ENCODE data around the gene ZGLP1.

ZGLP1 gene

DNA sequence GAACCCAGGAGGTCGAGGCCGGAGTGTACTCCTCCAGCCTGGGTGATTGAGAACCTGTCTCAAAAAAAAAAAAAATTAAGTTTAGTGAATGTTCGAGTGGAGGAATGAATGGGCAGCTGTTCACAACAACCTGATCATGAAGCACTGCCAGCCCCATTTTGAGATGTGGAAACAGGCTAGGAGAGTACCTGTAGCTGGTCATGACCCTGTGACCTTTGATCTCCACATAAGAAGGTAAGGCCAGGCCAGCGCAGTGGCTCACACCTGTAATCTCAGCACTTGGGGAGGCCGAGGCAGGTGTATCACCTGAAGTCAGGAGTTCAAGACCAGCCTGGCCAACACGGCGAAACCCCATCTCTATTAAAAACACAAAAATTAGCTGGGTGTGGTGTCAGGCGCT lies 16.1 kb upstream of the ZGLP1 start:
- no peak for DNase-seq

DNA sequence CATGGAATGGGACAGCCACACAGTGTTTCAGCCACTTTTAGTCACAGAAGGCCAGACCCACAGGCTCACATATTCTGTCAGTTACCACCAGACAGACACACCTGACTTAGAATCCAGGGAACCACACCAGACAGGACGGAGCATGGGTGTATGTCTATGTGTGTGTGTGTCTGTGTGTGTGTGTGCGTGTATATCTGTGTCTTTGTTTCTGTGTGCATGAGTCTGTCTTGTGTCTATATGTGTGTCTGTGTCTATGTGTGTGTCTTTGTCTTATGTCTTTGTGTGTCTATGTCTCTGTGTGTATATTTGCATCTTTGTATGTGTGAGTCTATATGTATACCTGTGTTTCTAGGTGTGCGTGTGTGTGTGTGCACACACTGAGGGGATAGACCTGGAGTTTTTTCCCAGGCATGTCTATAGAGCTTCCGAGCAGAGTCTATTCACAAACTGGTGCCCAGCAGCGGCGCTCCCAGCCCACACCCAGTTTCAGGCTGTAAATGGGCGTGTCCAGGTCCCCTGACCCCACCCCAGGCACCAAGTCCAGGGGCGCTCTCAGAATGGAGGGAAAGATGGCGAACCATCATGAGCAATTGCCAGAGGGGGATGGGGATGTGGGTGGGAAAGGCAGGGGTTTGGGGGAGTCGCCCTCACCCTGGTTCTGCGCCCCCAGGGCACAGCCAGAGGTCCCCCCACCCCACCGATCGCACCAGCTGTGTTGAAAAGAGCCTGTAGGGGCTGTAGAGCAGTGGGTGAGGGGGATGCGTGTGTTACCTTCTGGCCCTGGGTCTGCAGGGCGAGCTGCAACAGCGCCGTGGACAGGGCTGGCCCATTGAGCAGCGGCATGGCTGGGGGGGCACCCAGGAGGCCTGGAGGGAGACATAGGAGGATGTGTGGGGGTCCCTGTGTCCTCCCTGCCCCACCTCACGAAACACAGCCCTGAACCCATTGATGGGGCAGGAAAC lies 12.5 kb upstream of the ZGLP1 start:
- no peak for DNase-seq

DNA sequence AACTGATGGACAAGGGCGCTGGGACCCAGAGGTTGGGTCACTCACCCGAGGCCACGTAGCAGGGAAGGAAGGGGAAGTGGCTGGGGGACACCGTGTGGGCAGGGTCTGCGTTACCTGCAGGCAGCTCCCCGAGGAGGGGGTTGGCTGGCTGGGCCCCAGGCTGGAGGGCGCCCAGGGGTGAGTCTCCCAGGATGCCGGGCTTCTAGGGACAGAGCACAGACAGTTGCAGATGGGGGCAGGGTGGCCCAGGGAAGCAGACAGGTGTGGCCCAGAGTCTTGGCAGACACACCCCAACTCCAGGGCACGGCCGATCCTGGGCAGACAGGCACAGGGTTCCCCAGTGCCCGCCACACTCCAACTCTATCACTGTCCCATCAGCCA lies 11.8 kb upstream of the ZGLP1 start:
- DNase-seq, result no peak

DNA sequence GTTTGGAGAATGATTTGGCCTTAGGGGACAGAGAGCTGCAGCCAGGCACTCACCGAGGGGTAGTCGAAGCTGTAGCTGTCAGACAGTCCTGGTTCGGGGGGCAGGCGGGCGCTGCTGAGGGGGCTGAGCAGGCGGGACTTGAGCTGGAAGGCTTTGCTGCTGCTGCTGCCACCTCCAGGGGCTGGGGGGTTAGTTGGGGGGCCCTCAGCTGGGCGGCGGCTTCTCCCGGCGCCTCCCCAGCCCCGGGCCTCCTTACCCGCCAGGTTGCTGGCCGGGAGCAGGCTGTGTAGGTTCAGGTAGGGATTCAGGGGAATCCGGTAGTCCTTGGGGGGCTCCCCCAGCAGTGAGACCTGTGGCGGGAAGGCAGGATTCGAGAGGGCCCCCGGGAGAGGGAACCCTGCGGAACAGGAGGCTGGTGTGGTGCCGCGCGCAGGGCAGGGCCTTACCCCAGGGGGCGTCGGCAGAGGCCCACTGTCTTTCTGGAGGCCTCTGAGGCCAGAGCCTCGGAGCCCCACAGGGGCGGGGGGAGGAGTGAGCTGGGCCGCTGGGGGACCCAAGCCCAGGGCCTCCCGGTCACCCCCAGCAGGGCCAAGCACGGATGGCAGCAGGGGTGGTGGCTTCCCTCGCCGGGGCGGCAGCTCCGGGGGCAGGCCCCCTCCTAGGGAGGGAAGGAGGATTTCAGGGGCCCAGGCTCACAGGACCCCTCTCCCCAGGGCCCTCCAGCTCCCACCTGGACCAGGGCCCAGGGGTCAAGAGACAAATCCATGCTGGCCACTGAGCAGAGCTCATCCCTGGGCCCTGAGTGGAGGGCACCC lies 11.2 kb upstream of the ZGLP1 start:
- DNase-seq, result no peak

DNA sequence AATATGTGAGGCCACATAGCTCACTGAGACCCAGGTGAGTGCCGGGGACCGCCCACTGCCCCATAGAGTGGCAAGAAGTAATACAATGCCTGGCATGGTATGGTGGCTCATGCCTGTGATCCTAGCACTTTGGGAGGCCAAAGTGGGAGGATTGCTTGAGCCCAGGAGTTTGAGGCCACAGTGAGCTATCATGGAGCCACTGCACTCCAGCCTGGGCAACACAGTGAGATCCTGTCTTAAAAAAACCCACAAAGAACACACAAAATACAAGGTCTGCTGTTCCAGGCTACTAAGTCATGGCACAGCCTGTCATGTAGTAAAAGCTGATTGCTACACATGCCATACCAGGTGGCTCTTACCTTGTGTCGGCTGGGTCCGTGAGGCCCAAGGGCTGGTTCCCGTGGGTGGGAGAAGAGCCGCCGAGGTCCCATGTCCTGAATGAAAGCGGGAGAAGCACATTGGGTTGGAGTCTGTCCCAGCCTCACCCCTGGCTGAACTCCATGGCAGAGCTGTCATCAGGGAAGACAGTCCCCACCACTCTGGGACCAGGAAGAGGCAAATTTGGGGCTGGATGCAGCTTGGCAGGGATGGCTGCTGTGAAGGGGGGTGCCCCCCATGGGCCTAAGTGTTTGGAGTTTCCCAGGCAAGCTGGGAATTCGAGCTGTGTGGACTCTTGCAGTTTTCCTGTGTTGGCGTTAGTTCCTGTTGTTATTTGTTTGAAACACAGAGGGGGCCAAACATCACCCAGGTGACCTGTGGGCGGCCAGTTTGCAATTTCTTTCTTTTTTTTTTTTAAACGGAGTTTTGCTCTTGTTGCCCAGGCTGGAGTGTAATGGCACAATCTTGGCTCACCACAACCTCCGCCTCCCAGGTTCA lies 9.4 kb upstream of the ZGLP1 start:
- no peak for DNase-seq

DNA sequence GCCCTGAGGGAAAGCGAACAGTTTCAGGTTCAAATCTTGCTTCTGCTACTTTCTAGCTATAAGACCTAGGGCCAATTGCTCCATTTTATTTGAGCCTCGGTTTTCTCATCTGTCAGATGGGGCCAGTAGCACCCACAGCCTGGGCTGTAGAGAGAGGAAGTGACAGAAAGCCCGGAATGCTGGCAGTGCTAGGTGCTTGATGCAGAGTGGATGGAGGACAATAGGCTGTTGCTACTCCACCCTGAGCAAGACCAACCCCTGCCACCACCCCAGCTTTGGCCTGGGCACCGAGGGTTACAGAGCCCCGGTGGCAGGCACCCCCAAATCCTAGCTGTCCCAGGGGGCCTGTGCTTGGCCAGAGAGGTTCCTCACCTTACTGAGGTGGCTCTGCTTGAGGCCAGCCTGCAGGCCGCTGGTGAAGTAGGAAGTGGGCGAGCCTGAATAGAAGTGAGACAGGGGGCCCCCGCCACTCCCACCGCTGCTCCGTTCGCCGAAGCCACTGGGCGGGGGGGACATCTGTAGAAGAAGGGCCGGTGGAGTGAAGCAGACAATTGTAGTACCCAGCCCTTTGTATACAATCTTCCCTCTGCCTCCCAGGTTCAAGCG lies 8.3 kb upstream of the ZGLP1 start:
- no peak for DNase-seq

DNA sequence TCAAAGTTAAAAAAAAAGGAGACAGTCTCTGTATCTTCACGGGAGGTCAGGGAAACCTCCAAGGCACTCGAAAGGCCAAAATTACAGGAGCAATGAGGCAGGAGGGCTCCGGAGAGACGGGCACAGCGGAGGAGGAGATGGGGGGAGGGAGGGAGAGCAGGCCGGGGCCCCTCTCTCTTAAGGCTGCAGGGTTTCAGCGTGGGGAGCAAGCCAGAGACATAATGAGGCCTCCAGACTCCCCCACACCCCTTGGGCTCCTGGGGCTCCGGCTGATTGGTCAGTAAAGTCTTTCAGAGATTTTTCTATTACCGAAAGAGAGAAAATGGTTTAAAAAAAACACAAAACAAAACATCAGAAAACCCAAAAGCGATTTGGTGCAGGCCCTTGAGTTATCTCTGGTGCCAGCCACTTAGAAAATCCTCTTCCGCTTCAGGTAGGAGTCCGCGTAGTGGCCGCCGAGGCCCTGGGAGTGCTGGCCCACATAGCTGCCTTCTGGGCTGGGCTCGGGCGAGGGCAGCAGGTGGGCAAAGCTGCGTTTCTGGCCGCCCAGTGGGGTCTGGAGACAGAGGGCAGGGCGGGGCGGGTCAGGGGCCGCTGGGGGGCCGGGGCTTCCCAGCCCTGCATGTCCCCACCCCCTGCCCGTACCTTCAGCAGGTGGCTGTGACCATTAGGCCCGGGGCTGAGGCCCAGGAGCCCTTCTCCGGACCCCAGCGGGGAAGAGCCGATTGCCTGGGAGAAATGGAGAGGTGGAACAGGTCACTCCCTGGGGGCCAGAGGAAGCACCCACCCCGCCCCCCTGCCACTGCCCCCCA lies 7.6 kb upstream of the ZGLP1 start:
- DNase-seq, result no peak

DNA sequence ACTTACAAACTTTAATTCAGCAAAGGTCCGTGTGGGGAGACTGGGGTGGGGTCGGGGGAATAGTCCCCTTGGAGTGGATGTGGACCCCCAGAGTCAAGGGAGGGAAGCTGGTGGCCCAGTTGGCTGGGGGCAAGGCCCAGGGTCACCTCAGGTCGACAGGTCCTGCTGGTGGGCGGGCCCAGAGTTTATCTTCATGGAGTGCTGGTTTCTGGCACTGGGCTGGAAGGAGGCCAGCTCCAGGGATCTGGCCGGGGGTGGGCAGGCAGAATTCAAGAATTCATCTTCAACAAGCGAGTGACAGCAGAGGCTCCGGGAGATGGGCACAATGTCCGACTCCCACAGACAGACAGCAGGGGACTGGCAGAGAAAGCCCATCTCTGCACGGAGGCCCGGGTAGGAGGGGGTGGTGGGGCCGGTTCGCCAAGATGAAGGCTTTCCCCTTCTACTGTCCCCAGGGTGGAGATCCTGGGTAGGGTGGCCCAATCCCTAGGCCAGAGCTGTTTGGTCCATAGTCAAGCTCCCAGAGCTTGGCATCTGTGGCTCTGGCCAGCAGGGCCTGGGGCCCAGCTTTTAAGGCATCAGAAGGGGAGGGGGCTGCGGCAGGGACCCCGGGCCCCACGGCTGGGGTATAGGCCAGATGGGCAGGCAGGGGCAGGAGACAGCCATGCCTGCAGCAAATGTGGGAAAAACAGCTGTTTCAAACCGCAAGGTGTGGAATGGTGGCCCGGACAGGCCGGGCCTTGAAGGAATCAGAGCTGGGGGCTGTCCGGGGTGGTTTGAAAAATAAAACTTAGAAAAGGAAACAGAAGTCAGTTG lies 6.8 kb upstream of the ZGLP1 start:
- no peak for DNase-seq

DNA sequence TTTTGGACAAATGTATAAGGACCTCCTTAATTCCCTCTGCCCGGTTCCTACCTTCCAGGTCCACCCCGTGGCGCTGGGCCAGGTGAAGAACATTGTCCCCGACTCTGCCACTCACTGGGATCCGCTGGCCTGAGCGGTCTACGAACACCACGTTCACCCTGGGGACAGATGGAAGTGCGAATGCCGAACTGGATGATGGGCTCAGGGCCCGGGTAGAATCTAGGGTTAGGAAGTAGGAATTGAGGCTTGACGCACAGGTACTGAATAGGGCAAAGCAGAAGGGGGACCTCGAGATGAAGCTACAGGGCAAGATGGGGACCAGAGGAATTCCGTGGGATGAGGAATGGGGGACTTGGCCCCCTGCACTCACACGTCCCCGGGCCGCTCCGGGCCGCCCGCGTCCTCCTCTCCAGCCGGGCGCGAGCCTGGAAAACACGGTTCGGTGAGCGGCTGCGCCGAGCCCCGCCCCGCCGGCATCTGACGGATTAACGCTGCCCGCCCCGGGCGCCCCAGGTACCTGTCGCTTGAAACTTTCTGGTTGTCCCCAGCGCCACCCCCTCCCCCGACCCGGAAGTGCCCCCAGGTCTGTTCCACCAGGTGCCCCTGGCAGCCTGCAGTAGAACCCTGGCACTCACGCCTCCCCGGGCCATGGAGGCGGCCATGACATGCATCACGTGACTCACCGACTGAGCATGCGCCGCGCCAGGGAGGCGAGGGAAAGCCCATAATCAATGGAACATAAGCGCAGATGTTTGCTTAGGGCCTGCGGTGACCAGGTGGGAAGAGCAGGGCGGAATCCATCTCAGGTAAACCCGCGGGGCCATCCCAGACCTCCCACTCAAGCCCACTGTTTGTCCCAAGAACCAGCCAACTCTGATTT lies 6.0 kb upstream of the ZGLP1 start, which contains the start of gene FDX2:
Gene FDX2, minus strand, starts transcription at position 681 of the 880 bp plus-strand sequence. Its CDS starts 19 bp downstream, at position 662.
- DNase-seq, result peak; percentile 83

DNA sequence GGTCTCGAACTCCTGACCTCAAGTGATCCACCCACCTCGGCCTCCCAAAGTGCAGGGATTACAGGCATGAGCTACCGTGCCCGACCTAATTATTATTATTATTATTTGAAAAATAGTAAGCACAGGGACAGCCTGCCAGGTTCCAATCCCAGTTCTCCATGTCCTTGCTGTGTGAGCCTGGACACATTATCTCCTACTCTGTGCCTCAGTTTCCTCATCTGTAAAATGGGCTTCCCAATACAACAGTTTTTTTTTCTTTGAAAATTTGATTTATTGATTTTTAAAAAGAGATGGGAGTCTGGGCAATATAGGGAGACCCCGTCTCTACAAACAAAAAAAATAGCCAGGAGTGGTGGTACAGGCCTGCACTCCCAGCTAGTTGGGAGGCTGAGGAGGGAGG lies 3.3 kb downstream of the ZGLP1 start:
- no peak for DNase-seq

DNA sequence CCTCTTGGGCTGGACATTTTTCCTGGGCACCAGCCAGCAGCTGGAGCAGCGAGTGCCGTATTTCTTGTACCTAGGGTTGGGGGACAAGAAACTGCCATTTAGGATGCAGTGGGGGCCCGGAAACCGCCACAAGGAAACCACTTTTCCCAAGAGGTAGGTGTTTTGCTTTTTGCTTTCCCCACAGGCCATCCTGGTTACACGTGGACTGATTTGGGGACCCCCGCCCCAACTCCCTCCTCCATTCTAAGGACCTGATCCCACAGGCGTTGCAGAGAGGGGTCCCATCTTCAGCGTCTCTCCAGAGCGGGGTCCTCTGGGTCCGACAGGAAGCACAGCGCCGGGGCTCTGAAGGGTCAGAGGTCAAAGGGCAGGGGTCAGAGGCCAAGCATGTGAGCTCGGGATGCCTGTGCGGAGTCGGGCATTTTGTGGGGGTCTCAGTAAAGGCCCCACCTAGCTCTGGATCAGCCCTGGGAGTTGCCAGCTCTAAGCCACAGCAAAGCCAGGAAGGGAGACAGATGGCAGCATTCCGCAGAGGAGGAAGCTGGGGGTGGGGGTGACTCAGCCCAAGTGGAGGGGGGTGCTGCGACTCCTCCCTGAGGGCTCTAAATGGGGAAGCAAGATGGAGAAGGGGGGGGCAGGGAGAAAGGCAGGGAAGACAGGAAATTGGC lies 4.3 kb downstream of the ZGLP1 start:
- DNase-seq, result peak; percentile 76

DNA sequence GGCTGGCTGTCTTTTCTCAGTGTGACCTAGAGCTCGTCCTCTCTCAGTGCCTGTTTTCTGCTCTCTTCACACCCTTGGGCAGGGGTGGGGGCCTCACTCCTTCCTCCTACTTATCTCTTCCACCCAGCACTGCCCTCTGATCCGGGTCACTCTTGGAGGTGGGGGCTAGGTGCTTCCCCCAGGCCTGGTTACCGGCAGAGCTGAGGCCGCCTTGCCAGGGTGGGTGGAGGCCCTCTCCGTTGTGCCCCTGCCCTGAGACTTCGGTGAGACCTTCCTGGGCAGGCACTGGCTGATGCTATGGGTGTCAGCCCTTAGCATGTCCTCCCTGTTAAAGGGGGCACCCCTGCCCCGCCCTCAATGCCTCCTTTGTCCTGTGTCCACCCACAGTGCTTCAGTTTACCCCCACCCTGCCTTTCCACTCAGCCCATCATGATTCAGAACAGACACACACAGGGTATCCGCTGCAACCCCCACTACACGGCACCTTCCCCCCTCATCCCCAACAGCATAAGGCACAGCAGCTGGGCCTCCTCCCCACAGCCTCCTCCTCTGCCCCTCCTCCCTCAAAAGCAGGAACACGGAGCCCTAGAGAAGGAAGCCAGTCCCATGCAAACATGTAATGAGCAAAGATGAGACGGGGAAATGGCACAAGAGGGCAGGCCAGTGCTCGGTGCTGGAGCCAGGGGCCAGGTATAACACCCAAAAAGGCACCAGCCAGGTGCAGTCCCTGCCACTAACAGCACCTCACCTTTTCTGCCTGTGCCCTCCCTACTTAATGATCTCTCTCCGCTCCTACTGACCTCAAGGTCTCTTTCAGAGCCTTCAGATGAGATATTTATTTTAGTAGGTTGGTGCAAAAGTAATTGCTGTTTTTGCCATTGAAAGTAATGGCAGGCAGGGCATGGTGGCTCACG lies 9.8 kb downstream of the ZGLP1 start:
- no peak for DNase-seq

DNA sequence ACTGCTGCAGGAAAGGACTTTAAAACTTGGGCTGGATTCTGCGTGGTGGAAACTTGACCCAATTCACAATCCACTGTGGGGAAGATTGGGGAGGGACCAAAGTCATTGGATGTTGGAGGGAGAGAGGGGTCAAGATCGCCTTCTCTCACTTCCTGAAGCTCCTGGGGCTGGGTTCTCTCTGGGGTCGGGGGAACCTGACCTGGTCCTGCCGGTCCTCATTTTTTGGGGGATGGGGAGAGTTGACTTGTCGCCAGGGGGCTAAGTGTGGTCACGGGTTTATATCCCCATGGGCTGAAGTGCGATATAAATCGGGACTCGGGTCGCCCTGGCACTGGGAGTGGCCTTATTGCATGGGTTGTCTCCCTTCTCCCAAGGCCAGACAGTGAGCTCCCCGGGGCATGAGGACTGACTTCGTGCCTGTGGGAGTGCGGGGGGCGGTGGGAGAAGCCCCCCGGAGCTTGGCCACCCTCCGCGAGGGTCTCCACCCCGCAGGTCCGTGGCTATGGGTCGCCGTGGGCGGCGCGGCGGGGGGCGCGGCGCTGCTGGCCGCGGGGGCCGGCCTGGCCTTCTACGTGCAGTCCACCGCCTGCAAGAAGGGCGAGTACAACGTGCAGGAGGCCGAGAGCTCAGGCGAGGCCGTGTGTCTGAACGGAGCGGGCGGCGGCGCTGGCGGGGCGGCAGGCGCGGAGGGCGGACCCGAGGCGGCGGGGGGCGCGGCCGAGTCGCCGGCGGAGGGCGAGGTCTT lies 13.6 kb downstream of the ZGLP1 start:
- no peak for DNase-seq

DNA sequence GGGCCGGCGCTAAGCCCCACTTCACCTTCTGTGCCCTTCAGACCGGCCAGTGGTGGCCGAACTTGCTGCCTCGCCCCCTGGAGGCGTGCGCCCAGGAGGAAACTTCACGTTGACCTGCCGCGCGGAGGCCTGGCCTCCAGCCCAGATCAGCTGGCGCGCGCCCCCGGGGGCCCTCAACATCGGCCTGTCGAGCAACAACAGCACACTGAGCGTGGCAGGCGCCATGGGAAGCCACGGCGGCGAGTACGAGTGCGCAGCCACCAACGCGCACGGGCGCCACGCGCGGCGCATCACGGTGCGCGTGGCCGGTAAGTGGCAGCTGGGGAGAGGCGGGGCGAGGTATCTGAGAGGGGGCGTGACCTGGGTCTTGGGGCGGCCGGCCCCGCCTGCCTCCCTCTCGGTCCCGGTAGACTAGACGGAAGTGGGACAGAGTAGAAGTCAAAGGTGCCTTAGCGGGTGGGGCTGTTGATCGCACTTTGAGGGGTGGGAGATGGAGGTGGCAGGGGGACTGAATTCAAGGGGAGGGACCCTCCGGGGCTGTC lies 14.2 kb downstream of the ZGLP1 start:
- DNase-seq, result no peak

DNA sequence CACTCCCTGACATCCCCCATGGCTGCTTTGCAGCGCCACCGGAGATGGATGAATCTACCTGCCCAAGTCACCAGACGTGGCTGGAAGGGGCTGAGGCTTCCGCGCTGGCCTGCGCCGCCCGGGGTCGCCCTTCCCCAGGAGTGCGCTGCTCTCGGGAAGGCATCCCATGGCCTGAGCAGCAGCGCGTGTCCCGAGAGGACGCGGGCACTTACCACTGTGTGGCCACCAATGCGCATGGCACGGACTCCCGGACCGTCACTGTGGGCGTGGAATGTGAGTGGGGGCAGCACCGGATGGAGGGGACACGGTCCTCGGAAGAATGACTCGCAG lies 15.3 kb downstream of the ZGLP1 start:
- DNase-seq, result no peak

DNA sequence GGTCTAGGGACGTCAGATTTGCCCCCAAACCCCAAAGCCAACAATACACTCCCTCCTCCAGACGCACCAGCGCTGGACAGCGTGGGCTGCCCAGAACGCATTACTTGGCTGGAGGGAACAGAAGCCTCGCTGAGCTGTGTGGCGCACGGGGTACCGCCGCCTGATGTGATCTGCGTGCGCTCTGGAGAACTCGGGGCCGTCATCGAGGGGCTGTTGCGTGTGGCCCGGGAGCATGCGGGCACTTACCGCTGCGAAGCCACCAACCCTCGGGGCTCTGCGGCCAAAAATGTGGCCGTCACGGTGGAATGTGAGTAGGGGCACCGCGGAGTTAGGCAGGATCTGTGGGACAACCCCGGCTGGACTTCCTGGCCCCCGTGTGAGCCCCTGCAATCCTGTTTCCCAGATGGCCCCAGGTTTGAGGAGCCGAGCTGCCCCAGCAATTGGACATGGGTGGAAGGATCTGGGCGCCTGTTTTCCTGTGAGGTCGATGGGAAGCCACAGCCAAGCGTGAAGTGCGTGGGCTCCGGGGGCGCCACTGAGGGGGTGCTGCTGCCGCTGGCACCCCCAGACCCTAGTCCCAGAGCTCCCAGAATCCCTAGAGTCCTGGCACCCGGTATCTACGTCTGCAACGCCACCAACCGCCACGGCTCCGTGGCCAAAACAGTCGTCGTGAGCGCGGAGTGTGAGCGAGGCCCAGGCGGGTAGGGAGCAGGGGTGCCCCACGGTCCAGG lies 15.8 kb downstream of the ZGLP1 start:
- DNase-seq, result no peak

Data from EL (cell line).